Measurements from ENCODE around the gene GLCCI1.
"Not testable (repeated sequence)": the region's sequence is repeated elsewhere in the genome, so short reads cannot be mapped to it uniquely, and the experiment has no call there.

The GLCCI1 gene

GRCh38 chr7:7992506-7992905, 23.9 kb downstream of the GLCCI1 start:
- no peak for DNase-seq

- not testable (repeated sequence) for DNase-seq
Observed at GRCh38 chr7:7995348-7995747, 26.8 kb downstream of the GLCCI1 start.

DNA sequence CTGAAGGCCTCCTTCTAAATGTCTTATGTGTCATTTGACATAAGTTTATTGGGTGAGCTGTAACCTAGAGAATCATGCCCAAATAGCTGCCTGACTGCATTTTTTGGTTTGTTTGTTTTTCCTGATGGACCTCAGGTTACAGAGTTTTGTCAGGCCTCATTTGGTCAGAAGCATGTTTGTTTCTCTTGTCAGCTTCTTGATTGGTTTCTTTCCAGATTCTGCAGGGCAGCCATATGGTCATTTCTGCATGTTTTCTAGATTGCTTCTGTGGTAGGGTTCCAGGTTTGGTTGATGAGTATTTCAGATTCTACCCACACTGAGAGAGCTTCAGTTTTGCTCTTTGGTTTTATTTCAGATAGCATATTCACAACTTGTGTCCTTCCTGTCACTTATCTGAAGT, 28.0 kb downstream of the GLCCI1 start:
- DNase-seq, result no peak

GRCh38 chr7:8000315-8000941, 31.8 kb downstream of the GLCCI1 start:
- no peak for DNase-seq

DNA sequence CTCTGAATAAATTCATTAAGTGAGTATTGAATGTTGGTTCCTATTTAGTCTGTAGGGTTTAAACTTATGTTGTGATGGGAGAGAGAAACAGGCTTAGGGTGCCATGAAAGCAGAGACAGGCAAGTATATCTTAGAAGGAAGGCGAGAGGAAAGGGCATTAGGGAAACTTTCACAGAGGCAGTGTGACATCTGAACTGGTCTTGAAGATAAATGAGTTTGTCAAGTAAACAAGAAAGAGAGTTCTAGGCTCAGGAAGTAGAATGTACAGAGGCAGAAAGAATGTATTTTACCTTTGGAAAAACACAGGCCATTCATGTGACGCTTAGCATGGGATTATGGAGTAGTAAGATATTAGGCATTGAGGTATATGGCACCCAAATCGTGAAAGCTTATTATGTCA, 34.5 kb downstream of the GLCCI1 start:
- DNase-seq, result no peak

DNA sequence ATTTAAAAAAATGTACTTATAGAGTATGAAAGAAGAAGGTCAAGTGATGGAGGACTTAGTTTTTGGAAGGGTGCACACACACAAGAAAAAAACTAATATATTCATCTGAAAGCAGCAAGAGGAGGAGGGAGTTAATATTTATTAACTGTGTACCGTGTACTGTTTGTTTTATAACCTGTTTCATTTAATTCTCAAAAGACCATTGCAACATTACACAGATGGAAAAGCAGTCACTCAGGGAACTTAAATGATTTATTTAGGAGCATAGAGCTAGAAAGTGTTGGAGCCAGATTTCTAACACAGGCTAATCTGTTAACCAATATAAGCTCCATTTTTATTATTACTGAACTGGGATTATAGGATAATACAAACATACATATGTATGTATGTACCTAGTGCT, 36.7 kb downstream of the GLCCI1 start:
- DNase-seq, result no peak

- DNase-seq, result no peak
Observed at GRCh38 chr7:8014399-8014798, 45.8 kb downstream of the GLCCI1 start.

DNA sequence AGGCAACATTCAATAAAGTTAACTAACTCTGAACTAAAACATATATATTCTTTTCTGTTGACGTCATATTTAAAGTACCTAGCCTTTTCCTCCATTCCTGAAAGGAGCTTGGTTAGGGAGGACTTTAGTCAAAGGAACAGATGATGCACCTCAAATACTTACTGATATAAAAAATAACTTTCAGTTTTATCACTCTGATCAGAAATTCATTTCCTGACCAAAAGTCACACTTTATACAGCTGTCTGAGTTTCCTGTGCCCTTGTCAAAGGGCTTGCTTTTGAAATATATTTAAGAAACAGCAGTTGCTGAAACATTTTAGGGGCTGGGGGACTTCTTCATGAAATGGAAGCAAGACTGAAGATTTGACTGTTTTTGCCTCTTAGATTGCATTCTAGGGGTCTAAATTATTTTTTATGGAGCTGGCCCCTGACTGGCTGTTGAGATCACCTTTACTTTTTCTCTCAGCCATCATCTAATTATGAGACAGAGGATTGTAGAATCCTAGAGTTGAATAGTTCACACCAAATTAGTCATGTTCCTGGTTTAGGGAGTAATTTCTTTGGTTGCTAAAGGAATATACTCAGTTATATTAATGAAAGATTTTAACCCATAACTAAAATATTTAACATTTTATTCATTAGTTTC, 46.6 kb downstream of the GLCCI1 start:
- no peak for DNase-seq

DNA sequence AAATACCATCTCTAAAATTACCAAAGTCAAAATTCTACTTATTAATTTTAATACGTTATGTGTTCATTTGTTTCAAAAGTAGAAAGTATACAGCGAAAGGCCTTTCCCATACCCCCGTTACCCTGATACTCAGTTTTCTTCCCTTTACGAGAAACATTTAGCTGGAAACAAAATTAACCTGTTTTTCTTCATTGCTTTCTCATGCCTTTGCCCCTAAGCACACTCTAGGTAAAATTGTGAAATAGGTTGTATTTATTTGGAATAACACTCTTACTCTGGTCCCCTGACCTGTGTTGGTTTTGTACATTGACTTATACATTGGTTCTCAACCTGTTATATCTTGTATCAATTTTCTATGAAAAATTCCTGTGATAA, 47.1 kb downstream of the GLCCI1 start:
- DNase-seq, result no peak

DNA sequence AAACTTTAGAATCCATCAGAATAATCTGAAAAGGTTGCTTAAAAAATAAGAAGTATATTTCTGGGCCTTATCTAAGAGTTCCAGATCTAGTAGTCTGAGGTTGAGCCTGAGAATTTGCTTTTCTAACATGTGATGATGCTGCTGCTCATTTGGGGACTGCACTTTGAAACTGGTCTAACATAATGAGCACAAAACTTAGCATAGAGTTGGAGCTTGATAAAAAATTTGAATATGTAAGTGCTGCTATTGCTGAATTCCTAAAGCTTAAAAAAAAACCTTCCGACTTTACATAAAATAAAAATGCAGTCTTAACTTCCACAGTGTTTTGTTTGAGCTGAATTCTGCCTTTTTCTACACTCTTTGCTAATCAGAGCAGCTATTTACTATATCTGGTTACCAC, 48.8 kb downstream of the GLCCI1 start:
- no peak for DNase-seq

- no peak for DNase-seq
Observed at GRCh38 chr7:8018961-8019360, 50.4 kb downstream of the GLCCI1 start.

DNA sequence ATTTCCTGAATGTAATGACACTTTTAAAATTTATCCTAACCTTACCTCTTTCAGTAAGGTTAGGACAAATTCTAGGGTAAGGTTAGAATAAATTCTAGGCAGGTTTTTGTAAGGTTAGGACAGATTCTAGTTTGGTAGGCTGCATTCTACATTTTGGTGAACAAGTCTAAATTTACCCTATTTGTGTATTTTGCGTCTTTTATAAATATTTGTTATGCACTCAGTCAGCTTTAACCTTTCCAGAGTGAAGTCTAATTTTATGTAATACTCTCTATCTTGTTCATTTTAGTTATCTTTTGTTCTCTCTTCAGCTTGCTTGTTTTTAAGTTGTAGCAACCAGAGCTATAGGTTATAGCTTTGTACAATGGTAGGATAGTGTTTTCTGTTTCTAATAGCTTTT, 54.0 kb downstream of the GLCCI1 start:
- no peak for DNase-seq

DNA sequence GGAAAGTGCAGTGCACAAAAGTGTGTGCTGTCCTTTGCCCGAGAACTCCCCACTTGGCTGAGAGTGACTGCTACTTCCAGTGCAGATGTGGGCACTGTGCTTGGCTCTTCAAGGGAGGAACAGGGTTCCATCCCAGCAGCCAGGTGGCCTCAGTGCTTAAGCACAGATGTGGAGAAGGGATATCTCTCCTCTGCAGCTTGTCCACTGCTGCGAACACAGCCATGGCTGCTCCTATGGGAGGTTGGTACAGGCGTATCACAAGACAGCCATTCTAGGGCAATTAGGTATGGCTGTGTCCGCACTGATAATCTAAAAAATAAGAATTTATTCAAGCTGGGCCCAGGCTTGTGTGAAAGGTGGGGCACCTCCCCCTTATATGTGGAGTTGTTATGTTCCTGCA, 66.6 kb downstream of the GLCCI1 start:
- no peak for DNase-seq

DNA sequence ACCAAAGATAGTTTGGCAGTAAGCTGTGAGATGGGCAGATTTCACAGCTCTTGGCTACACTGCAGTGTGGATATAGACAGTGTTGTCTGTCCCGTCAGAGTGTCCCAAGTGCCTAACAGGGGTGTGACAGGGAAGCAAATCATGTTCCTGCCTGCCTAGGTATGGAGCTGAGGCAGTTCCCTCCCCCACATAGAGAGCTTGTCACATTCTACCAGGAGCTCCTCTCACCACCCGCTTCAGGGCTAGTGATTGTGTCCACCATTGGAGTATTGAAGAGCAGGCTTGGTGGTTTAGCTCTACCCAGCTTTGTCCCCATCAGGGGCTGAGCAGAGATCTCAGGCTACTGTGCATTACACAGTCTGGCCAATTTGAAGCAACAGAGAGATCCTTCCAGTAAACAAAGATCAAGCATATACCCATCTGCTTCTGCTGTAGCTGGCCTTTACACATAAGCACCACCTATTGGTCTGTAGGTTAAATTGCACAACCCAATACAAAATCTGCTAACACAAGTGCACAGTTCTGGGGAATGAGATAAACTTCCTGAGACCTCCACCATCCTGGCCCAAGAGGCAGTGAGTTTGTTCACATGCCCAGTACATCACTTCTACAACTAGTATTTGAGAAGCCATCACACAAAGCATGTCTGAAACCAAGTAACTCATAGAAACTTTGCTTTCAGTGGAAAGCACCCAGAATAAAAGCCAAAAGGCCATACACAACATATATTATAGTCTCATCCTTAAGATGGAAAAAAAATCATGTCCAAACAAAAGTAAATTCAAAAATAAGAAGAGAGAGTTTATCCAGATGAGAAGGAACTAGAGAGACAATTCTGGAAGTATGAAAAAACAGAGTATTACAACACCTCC, 67.3 kb downstream of the GLCCI1 start:
- no peak for DNase-seq

DNA sequence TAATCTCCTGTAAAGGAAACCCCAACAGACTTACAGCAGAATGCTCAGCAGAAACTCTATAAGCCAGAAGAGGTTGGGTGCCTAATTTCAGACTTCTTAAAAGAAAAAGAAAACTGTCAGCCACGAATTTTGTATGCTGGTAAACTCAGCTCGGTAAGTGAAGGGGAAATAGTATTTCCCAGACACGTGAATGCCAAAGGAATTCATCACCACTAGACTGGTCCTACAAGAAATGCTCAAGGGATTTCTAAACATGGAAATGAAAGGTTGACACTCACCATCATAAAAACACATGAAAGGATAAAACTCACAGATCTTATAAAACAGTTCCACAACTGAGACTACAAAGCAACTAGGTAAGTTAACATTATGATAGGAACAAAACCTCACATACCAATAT, 68.6 kb downstream of the GLCCI1 start:
- DNase-seq, result no peak

- no peak for DNase-seq
Observed at GRCh38 chr7:8040768-8041369, 72.3 kb downstream of the GLCCI1 start.

DNA sequence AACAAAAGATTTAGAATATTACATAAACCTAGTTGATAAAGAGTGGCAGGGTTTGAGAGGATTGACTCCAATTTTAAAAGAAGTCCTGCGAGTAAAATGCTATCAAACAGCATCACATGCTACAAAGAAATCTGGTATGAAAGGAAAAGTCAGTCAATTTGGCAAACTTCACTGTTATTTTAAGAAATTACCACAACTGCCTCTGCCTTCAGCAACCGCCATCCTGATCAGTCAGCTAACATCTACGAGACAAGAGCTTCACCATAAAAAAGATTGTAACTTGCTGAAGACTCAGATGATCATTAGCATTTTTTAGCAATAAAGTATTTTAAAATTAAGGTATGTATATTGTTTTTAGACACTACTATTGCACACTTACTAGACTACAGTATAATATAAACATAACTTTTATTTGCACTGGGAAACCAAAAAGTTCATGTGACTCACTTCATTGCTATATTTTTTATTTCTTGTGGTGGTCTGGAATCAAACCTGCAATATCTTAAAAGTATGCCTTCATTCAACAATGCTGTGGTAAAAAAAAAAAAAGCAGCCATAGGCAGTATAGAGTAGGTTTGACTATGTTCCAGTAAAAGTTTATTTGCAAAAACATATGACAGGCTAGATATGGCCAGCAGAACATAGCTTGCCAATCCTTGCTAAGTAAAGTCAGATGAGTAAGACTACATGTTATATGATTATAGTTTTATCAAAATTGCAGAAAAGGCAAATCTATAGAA, 74.4 kb downstream of the GLCCI1 start:
- no peak for DNase-seq

DNA sequence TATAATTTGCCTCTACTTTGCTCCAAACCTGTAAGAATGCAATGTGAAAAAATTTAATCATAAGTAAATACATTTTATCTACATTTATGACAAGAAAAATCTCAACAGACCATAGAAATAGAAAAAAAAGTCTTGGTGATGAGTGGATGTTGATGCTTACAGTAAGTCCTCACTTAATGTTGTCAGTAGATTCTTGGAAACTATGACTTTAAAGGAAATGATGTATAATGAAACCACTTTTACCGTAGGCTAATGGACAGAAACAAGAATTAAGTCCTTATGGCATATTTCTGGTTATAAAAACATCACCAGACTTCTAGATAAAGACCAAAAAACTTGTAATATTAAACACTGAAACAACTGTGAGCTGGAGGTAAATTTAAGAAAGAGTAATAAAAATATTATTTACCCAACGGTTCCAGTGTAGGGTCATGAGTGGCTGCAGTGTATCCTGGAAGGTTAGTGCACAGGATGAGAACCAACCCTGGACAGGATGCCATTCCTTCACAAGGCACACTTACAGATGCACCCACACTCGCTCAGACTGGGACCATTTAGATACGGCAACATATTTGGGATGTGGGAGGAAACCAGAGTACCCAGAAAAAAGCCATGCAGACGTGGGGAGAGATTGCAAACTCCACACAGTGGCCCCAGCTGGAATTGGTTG, 76.3 kb downstream of the GLCCI1 start:
- no peak for DNase-seq

DNA sequence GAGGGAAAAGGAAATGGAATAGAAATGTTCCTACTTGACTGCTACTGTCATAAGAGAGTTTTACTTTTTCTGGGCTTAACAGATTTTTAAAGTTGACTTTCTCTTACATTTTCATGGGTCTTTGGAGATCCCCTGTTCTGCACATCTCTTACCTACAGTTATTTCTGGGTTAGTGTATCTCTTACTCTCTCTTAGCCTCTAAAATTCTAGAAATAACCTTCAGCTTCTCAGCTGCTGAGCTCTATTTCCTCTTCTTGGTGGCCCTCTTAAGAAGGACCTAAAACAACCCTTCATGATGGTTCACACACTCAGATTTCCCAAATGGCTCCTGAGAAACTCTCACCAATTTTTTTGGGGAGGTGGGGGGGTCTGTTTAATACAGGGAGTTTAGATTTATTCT, 79.5 kb downstream of the GLCCI1 start:
- DNase-seq, result not testable (repeated sequence)

GRCh38 chr7:8051373-8051772, 82.8 kb downstream of the GLCCI1 start:
- DNase-seq, result no peak

GRCh38 chr7:8051998-8052397, 83.4 kb downstream of the GLCCI1 start:
- DNase-seq, result no peak

DNA sequence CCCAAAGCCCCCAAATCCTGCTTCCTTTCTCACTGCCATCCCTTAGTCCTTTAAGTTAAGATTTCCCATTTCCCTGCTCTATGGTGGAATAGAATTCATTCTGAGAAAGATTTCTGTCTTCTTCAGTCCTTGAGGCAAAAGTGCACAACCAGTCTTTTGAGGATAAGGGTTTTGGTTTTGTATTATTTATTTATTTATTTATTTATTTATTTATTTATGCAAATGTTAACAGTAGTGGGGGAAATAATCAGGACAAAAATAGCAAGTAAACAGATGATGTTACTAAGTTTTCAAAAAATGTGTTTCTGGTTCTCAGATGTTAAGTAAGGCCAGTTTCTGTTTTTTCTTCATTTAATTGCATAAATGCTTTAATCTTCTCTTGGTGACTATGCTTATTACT, 84.2 kb downstream of the GLCCI1 start:
- DNase-seq, result no peak

All from NK-92 treated with Interleukin-12 subunit alpha and Interleukin-12 subunit beta, amount 100 ng/mL, for 24 hours (cell line).